H9 (cell line): ENCODE results near the gene CCDC33. TPM values are rescaled to one million over a fixed set of nuclear protein-coding genes. Genes with fewer than 3 reads are reported as not detected.

Experiments used
- DNase-seq: peaks from one replicate; pipeline ENCODE4 v3.0.0-alpha.2; 2017
- H2AFZ ChIP-seq: one replicate; pipeline ENCODE4 v1.6.1; 2013; ENCODE audit warnings: mild to moderate bottlenecking, low read length, control low read depth, moderate library complexity
- H2AK5ac ChIP-seq: 2 replicates; pipeline ENCODE4 v1.6.1; 2013; ENCODE audit warnings: low read length, control low read depth, mixed read lengths; ENCODE audit not compliant: insufficient read length
- H2BK120ac ChIP-seq: one replicate; pipeline ENCODE4 v1.6.1; 2013; ENCODE audit warnings: low read depth, mild to moderate bottlenecking, low read length, control low read depth, inconsistent platforms; ENCODE audit not compliant: poor library complexity, severe bottlenecking
- H2BK12ac ChIP-seq: 2 replicates; pipeline ENCODE4 v1.6.1; 2013; ENCODE audit warnings: low read length, control low read depth, mixed read lengths, low read depth; ENCODE audit not compliant: insufficient read length
- H2BK15ac ChIP-seq: 2 replicates; pipeline ENCODE4 v1.6.1; 2013; ENCODE audit warnings: low read depth, low read length, control low read depth
- H2BK20ac ChIP-seq: one replicate; pipeline ENCODE4 v1.6.1; 2013; ENCODE audit warnings: low read depth, mild to moderate bottlenecking, low read length, control low read depth, inconsistent platforms; ENCODE audit not compliant: poor library complexity, severe bottlenecking
- H2BK5ac ChIP-seq: 2 replicates; pipeline ENCODE4 v1.6.1; 2013; ENCODE audit warnings: low read length, control low read depth, mixed read lengths; ENCODE audit not compliant: insufficient read length
- H3K14ac ChIP-seq: 2 replicates; pipeline ENCODE4 v1.6.1; 2013; ENCODE audit warnings: low read length, control low read depth; ENCODE audit not compliant: insufficient read depth
- H3K18ac ChIP-seq: 2 replicates; pipeline ENCODE4 v1.6.1; 2013; ENCODE audit warnings: low read depth, mild to moderate bottlenecking, mixed read lengths, low read length, control low read depth; ENCODE audit not compliant: insufficient read length
- H3K23ac ChIP-seq: 2 replicates; pipeline ENCODE4 v1.6.1; 2013; ENCODE audit warnings: low read length, control low read depth, mixed read lengths, low read depth; ENCODE audit not compliant: insufficient read length
- H3K23me2 ChIP-seq: 2 replicates; pipeline ENCODE4 v1.6.1; 2013; ENCODE audit warnings: low read depth, mild to moderate bottlenecking, mixed read lengths, low read length, control low read depth; ENCODE audit not compliant: insufficient read length, poor library complexity, severe bottlenecking
- H3K27ac ChIP-seq: 2 replicates; pipeline ENCODE4 v1.5.1; 2013; ENCODE audit warnings: low read length, control low read depth, mixed read lengths, low read depth; ENCODE audit not compliant: insufficient read length
- H3K27me3 ChIP-seq: 2 replicates; pipeline ENCODE4 v1.6.1; 2013; ENCODE audit warnings: low read length, control low read depth, inconsistent platforms; ENCODE audit not compliant: insufficient read depth
- H3K4ac ChIP-seq: 2 replicates; pipeline ENCODE4 v1.6.1; 2013; ENCODE audit warnings: low read depth, mild to moderate bottlenecking, control low read depth, inconsistent platforms, low read length, moderate library complexity
- H3K4me1 ChIP-seq: 2 replicates; pipeline ENCODE4 v1.6.1; 2013; ENCODE audit warnings: low read length, control low read depth, inconsistent platforms; ENCODE audit not compliant: insufficient read depth
- H3K4me2 ChIP-seq: 2 replicates; pipeline ENCODE4 v1.6.1; 2013; ENCODE audit warnings: low read length, control low read depth, mixed read lengths; ENCODE audit not compliant: insufficient read length, insufficient read depth
- H3K56ac ChIP-seq: 2 replicates; pipeline ENCODE4 v1.6.1; 2013; ENCODE audit warnings: low read depth, mild to moderate bottlenecking, mixed read lengths, low read length, control low read depth; ENCODE audit not compliant: insufficient read length
- H3K79me1 ChIP-seq: 2 replicates; pipeline ENCODE4 v1.6.1; 2013; ENCODE audit warnings: low read depth, mild to moderate bottlenecking, moderate library complexity, low read length, control low read depth, inconsistent platforms; ENCODE audit not compliant: insufficient read depth, poor library complexity, severe bottlenecking
- H3K79me2 ChIP-seq: 2 replicates; pipeline ENCODE4 v1.6.1; 2013; ENCODE audit warnings: low read length, control low read depth, inconsistent platforms; ENCODE audit not compliant: insufficient read depth
- H3K9ac ChIP-seq: 2 replicates; pipeline ENCODE4 v1.6.1; 2013; ENCODE audit warnings: low read length, control low read depth, mixed read lengths; ENCODE audit not compliant: insufficient read length; ENCODE audit errors: extremely low read depth
- H3K9me3 ChIP-seq: one replicate; pipeline ENCODE4 v1.6.1; 2013; ENCODE audit warnings: low read depth, low read length, inconsistent platforms; ENCODE audit not compliant: control insufficient read depth
- H3T11ph ChIP-seq: one replicate; pipeline ENCODE4 v1.6.1; 2013; ENCODE audit warnings: mild to moderate bottlenecking, low read length, control low read depth, inconsistent platforms
- H4K20me1 ChIP-seq: one replicate; pipeline ENCODE4 v1.6.1; 2013; ENCODE audit not compliant: control insufficient read depth, insufficient read length, insufficient read depth
- H4K5ac ChIP-seq: 2 replicates; pipeline ENCODE4 v1.6.1; 2013; ENCODE audit warnings: low read depth, mild to moderate bottlenecking, mixed read lengths, low read length, control low read depth; ENCODE audit not compliant: insufficient read length
- H4K8ac ChIP-seq: replicated peaks from 2 replicates; pipeline ENCODE4 v1.6.1; 2013; ENCODE audit warnings: low read length, control low read depth, mixed read lengths, low read depth; ENCODE audit not compliant: insufficient read length
- H4K91ac ChIP-seq: 2 replicates; pipeline ENCODE4 v1.6.1; 2013; ENCODE audit warnings: low read depth, mild to moderate bottlenecking, moderate library complexity, mixed read lengths, low read length, control low read depth; ENCODE audit not compliant: insufficient read length
- H3K27ac Mint-ChIP-seq, 3 experiments: 2 replicates in 2 of 3; 3 replicates in 1 of 3; pipeline ENCODE4 v1.8.0; 2020 to 2021; ENCODE audit warnings: mixed read lengths in 3 of 3, mild to moderate bottlenecking in 1 of 3, moderate library complexity in 1 of 3
- H3K27me3 Mint-ChIP-seq: 2 replicates; pipeline ENCODE4 v1.8.0; 2021; ENCODE audit warnings: low read depth, mild to moderate bottlenecking, moderate library complexity, mixed read lengths
- H3K36me3 Mint-ChIP-seq, 3 experiments: 2 replicates in 2 of 3; 3 replicates in 1 of 3; pipeline ENCODE4 v1.8.0; 2020 to 2021; ENCODE audit warnings: low read depth in 3 of 3, mixed read lengths in 3 of 3; ENCODE audit not compliant: insufficient read depth in 1 of 3
- H3K4me1 Mint-ChIP-seq, 2 experiments: 2 replicates each; pipeline ENCODE4 v1.8.0; 2020; ENCODE audit warnings: mixed read lengths in 2 of 2
- H3K4me3 Mint-ChIP-seq, 2 experiments: 2 replicates in 1 of 2; 3 replicates in 1 of 2; pipeline ENCODE4 v1.8.0; 2020 to 2021; ENCODE audit warnings: mild to moderate bottlenecking in 2 of 2, mixed read lengths in 2 of 2, moderate library complexity in 1 of 2
- H3K9me3 Mint-ChIP-seq, 2 experiments: 2 replicates in 1 of 2; 3 replicates in 1 of 2; pipeline ENCODE4 v1.8.0; 2020; ENCODE audit warnings: mild to moderate bottlenecking in 2 of 2, mixed read lengths in 2 of 2, moderate library complexity in 1 of 2
- WGBS: extraction: QIAGEN DNeasy Blood & Tissue Kit; methylation state at CpG from one replicate; pipeline ENCODE4 v1.1.7; 2013; ENCODE audit warnings: missing lambda C conversion rate, low lambda C conversion rate, mixed read lengths; ENCODE audit not compliant: insufficient read length; ENCODE audit errors: extremely low coverage; 5-methylcytosine and 5-hydroxymethylcytosine counted together
- total RNA-seq: library from RNA; stranded (reverse); gene quantifications from 2 replicates; pipeline ENCODE4 v1.2.1, GENCODE V29; 2021
- TF ChIP-seq, protein P1 (sequence below): fragments of 200-600 bp; sonication (generic); conservative IDR thresholded peaks from 3 replicates; pipeline ENCODE4 v1.8.0; 2021; ENCODE audit warnings: antibody characterized with exemption, mild to moderate bottlenecking

CCDC33 gene
- total RNA-seq, 1 experiment from 2014 or later = 4.6 TPM

DNA sequence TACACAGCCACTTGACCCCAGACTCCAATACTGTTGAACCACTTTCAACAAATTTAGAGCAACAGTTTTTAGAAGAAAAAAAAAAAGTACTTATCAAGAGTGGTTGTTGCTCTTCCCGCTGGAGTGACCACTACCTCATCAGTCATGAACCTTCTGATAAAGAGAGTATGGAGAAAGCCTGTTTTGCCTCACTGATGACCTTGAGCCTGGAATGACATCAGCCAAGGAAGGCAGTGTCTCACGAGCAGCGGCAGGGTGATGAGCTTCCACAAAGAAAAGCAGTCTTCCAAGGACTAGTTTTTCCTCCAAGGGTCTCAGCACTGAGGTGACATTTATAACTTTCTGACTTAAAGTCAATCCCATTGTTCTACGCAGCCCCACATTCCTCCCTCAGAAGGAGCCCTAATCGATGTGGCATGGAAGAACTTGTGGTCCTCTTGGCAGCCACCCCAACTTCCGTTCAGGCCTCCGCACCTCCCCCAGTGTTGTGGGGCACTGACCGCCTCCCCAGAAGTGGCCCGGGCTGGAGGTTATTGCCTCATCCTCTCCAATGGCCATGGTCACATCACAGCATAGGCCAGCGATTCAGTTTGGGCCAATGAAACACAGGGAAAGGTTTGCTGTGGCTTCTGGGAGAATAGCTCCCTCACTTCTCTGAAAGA, 133.1 kb downstream of the CCDC33 start:
- Mint-ChIP-seq H3K27ac (no peak overlapping the region), H3K36me3 (no peaks in the 10 kb centered on the region), H3K4me1 (peaks cover 19 to 22% of the 10 kb centered on the region in 2 experiments), H3K4me3 (no peak overlapping the region), H3K27me3 (peaks cover 52% of the 10 kb centered on the region), H3K9me3 (no peaks in the 10 kb centered on the region)
- Histone ChIP-seq H3K27me3 (no peaks in the 10 kb centered on the region; the same call in 1 of the 2 replicates), H2AK5ac (no peak overlapping the region), H3K4ac (no peak overlapping the region), H2BK120ac (no peak overlapping the region), H4K8ac (no peak overlapping the region), H3K9me3 (no peaks in the 10 kb centered on the region), H3K4me2 (no peak overlapping the region), H3K14ac (no peak overlapping the region), H3K18ac (no peak overlapping the region), H4K91ac (no peak overlapping the region), H3K4me1 (peaks cover 2% of the 10 kb centered on the region; the same call in 1 of the 2 replicates), H3T11ph (no peak overlapping the region), H2BK12ac (no peak overlapping the region), H3K79me1 (no peaks in the 10 kb centered on the region), H4K20me1 (no peaks in the 10 kb centered on the region), H2BK20ac (no peak overlapping the region), H3K56ac (no peak overlapping the region), H4K5ac (no peak overlapping the region), H2BK5ac (no peak overlapping the region), H3K23me2 (peaks cover 23% of the 10 kb centered on the region), H3K79me2 (no peaks in the 10 kb centered on the region), H2AFZ (no peak overlapping the region), H3K27ac (no peak overlapping the region), H2BK15ac (no peak overlapping the region), H3K9ac (no peak overlapping the region), H3K23ac (no peak overlapping the region)
- TF ChIP-seq, protein P1, sequence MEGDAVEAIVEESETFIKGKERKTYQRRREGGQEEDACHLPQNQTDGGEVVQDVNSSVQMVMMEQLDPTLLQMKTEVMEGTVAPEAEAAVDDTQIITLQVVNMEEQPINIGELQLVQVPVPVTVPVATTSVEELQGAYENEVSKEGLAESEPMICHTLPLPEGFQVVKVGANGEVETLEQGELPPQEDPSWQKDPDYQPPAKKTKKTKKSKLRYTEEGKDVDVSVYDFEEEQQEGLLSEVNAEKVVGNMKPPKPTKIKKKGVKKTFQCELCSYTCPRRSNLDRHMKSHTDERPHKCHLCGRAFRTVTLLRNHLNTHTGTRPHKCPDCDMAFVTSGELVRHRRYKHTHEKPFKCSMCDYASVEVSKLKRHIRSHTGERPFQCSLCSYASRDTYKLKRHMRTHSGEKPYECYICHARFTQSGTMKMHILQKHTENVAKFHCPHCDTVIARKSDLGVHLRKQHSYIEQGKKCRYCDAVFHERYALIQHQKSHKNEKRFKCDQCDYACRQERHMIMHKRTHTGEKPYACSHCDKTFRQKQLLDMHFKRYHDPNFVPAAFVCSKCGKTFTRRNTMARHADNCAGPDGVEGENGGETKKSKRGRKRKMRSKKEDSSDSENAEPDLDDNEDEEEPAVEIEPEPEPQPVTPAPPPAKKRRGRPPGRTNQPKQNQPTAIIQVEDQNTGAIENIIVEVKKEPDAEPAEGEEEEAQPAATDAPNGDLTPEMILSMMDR = no peak
- WGBS = no CpG with 5 or more reads among the region's 10 CpGs
- DNase-seq = no peak
